Astrocyte (in vitro differentiated cells and primary cell): Measurements from ENCODE around the gene TTC13. TPM values are rescaled to one million over a fixed set of nuclear protein-coding genes. Genes with fewer than 3 reads are reported as not detected.

Source experiments
- DNase-seq: peaks from one replicate; pipeline ENCODE4 v3.0.0-alpha.2; 2010; ENCODE audit warnings: low read depth
- FAIRE-seq: peaks from 2 replicates; lab custom pipeline; 2011; peaks lifted over from hg19 to GRCh38; lab: Jason Lieb, UNC
- H2AFZ ChIP-seq: 2 replicates; pipeline ENCODE4 v1.6.0; 2012; ENCODE audit warnings: low read depth, low read length, inconsistent platforms
- H3K27ac ChIP-seq: 2 replicates; pipeline ENCODE4 v1.5.1; 2011; ENCODE audit warnings: low read depth, low read length, inconsistent platforms
- H3K27me3 ChIP-seq: 2 replicates; pipeline ENCODE4 v1.6.0; 2011; ENCODE audit warnings: low read length, inconsistent platforms; ENCODE audit not compliant: insufficient read depth
- H3K36me3 ChIP-seq: 2 replicates; pipeline ENCODE4 v1.5.1; 2011; ENCODE audit warnings: low read length, inconsistent platforms; ENCODE audit not compliant: insufficient read depth
- H3K4me1 ChIP-seq: 2 replicates; pipeline ENCODE4 v1.5.1; 2011; ENCODE audit warnings: low read length, inconsistent platforms; ENCODE audit not compliant: insufficient read depth
- H3K4me2 ChIP-seq: 2 replicates; pipeline ENCODE4 v1.6.0; 2012; ENCODE audit warnings: low read length, inconsistent platforms
- H3K4me3 ChIP-seq: 2 replicates; pipeline ENCODE4 v1.5.1; 2011; ENCODE audit warnings: low read depth, mild to moderate bottlenecking, low read length, inconsistent platforms; ENCODE audit not compliant: insufficient read depth
- H3K79me2 ChIP-seq: 2 replicates; pipeline ENCODE4 v1.6.0; 2012; ENCODE audit warnings: mild to moderate bottlenecking, low read length, inconsistent platforms; ENCODE audit not compliant: insufficient read depth
- H3K9ac ChIP-seq: 2 replicates; pipeline ENCODE4 v1.6.0; 2012; ENCODE audit warnings: mild to moderate bottlenecking, low read length, inconsistent platforms
- H3K9me3 ChIP-seq: 2 replicates; pipeline ENCODE4 v1.5.1; 2012; ENCODE audit warnings: low read depth, mild to moderate bottlenecking, low read length, inconsistent platforms; ENCODE audit not compliant: insufficient read depth
- H4K20me1 ChIP-seq: 2 replicates; pipeline ENCODE4 v1.6.0; 2012; ENCODE audit warnings: low read length, inconsistent platforms; ENCODE audit not compliant: insufficient read depth
- H3K27ac Mint-ChIP-seq: one replicate; pipeline ENCODE4 v1.8.0; 2021; ENCODE audit warnings: mild to moderate bottlenecking, mixed read lengths; ENCODE audit not compliant: unreplicated experiment
- H3K27me3 Mint-ChIP-seq: one replicate; pipeline ENCODE4 v1.8.0; 2021; ENCODE audit warnings: low read depth, mixed read lengths; ENCODE audit not compliant: unreplicated experiment
- H3K36me3 Mint-ChIP-seq: one replicate; pipeline ENCODE4 v1.8.0; 2021; ENCODE audit warnings: low read depth, mixed read lengths; ENCODE audit not compliant: unreplicated experiment
- H3K4me1 Mint-ChIP-seq: one replicate; pipeline ENCODE4 v1.8.0; 2021; ENCODE audit warnings: low read depth, mixed read lengths; ENCODE audit not compliant: unreplicated experiment
- H3K4me3 Mint-ChIP-seq: one replicate; pipeline ENCODE4 v1.8.0; 2021; ENCODE audit warnings: mild to moderate bottlenecking, moderate library complexity, mixed read lengths; ENCODE audit not compliant: unreplicated experiment
- H3K9me3 Mint-ChIP-seq: one replicate; pipeline ENCODE4 v1.8.0; 2021; ENCODE audit warnings: mild to moderate bottlenecking, mixed read lengths; ENCODE audit not compliant: unreplicated experiment
- EZH2 ChIP-seq: IDR thresholded peaks from 2 replicates; pipeline ENCODE4 v1.6.1; 2012; ENCODE audit warnings: mild to moderate bottlenecking, low read length, inconsistent platforms; ENCODE audit not compliant: insufficient read depth
- total RNA-seq: library from RNA; stranded (reverse); gene quantifications from 2 replicates; pipeline ENCODE4 v1.2.1, GENCODE V29; 2021
- TF ChIP-seq, protein P1 (sequence below): IDR thresholded peaks from 2 replicates; pipeline ENCODE4 v1.5.1; 2011; ENCODE audit warnings: low read depth, mild to moderate bottlenecking, inconsistent platforms, low read length, moderate library complexity; ENCODE audit not compliant: insufficient read depth

TTC13 gene
- total RNA-seq, 1 donor from 2014 or later = 13.0 TPM

DNA sequence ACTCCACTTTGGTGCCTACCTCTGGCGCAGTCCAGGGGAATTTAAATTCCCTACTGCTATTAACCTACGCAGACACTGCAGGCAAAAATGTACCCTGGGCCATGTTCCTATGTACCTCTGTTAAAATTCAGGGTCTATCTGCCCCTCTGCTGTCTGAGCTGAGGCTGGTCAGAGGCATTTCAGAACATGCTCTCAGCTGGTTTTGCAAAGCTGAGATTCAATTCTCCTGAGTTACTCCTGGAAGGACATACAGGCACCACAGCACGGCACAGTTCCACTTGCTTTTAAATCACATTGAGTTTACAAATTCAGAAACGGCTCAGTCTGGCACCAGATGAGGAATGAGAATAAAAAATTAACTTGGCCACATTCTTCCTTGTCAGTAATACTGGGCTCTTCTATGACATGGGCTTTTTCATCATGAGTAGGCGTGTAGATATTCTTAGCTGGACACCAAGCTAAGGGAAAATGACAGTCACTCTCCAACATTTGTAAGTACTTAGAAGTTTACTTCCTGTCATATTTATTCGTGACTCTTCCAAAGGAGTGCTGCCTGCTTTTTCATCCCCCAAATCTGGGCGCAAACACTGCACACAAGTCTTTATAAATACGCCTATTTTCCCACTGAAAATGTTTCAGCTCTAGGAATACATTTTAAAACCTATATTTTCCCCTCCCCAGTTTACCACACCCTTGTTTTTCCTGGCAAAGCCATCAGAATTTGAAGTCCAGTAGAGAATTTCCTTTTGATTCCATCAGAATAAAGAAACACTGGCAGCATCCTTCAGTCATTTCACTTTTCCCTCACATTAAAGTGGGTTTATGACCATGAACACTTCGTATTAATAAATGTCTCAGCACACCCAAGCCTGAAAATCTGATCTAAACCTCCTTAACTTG, 112.2 kb downstream of the TTC13 start:
- Histone ChIP-seq H2AFZ (no peak overlapping the region), H3K9me3 (no peaks in the 10 kb centered on the region), H3K27me3 (no peaks in the 10 kb centered on the region), H3K4me3 (peak overlapping the region; percentile 92), H3K36me3 (peaks cover 8% of the 10 kb centered on the region), H4K20me1 (peaks cover 52% of the 10 kb centered on the region), H3K79me2 (peaks cover 69% of the 10 kb centered on the region), H3K9ac (peak overlapping the region; percentile 93), H3K4me2 (peak overlapping the region; percentile 91), H3K27ac (peak overlapping the region; percentile 90), H3K4me1 (peaks cover 48% of the 10 kb centered on the region)
- no peaks in the 10 kb centered on the region for H3K27me3 Mint-ChIP-seq
- peaks cover 53% of the 10 kb centered on the region for H3K4me1 Mint-ChIP-seq
- peak overlapping the region; percentile 87 for H3K27ac Mint-ChIP-seq
- peak overlapping the region; percentile 97 for H3K4me3 Mint-ChIP-seq
- H3K36me3 Mint-ChIP-seq = peaks cover 12% of the 10 kb centered on the region
- TF ChIP-seq, protein P1, sequence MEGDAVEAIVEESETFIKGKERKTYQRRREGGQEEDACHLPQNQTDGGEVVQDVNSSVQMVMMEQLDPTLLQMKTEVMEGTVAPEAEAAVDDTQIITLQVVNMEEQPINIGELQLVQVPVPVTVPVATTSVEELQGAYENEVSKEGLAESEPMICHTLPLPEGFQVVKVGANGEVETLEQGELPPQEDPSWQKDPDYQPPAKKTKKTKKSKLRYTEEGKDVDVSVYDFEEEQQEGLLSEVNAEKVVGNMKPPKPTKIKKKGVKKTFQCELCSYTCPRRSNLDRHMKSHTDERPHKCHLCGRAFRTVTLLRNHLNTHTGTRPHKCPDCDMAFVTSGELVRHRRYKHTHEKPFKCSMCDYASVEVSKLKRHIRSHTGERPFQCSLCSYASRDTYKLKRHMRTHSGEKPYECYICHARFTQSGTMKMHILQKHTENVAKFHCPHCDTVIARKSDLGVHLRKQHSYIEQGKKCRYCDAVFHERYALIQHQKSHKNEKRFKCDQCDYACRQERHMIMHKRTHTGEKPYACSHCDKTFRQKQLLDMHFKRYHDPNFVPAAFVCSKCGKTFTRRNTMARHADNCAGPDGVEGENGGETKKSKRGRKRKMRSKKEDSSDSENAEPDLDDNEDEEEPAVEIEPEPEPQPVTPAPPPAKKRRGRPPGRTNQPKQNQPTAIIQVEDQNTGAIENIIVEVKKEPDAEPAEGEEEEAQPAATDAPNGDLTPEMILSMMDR = no peak
- no peak for TF ChIP-seq EZH2
- DNase-seq (peak; percentile 67), FAIRE-seq (no peak)
- H3K9me3 Mint-ChIP-seq = no peaks in the 10 kb centered on the region

DNA sequence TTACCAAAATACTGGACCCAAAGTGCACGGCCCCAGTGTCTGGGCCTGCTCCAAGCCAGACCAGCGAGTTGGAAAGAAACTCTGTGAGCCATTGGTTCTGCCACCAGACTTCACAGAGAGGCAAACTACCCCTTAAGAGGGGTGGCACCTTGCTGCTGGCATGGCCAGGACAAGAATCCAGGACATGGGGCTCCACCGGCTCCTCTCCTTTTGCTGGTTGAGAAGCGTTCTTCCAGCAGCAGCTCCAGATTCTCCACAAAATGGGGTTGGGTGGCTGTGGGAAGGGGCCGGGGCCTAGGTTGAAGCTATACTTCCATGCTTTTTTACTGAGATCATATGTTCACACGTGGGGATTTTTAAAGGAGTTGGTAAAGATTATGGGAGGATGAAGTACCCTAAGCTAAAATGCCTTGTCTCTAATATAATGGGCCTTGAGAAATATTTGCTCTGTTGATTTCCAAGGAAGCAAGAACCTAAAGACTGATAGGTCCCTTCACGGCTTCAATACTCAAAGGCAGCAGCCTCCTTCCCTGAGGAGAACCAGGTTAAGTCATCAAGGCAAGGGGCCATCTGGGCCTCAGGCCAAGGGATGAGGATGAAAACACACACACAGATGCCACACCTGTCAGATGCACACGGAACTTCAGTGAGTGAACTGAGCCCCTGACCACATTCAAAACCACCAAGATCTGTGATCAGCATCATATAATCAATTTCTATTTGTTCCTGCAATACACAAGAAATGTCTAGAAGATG, 113.4 kb downstream of the TTC13 start:
- Histone ChIP-seq H3K36me3 (peaks cover 8% of the 10 kb centered on the region), H3K27me3 (no peaks in the 10 kb centered on the region), H4K20me1 (peaks cover 59% of the 10 kb centered on the region), H3K9ac (peak overlapping the region; percentile 93), H3K4me3 (no peak overlapping the region), H3K9me3 (no peaks in the 10 kb centered on the region), H3K4me1 (peaks cover 50% of the 10 kb centered on the region), H3K27ac (peak overlapping the region; percentile 90), H2AFZ (no peak overlapping the region), H3K79me2 (peaks cover 81% of the 10 kb centered on the region), H3K4me2 (peak overlapping the region; percentile 91)
- Mint-ChIP-seq H3K36me3 (peaks cover 16% of the 10 kb centered on the region), H3K9me3 (no peaks in the 10 kb centered on the region), H3K27me3 (no peaks in the 10 kb centered on the region), H3K4me1 (peaks cover 54% of the 10 kb centered on the region), H3K4me3 (peak overlapping the region; percentile 97), H3K27ac (peak overlapping the region; percentile 67)
- TF ChIP-seq, protein P1 = no peak
- no peak for TF ChIP-seq EZH2
- FAIRE-seq (no peak), DNase-seq (no peak)
